Measurements from ENCODE around the gene PARP8. TPM values are rescaled to one million over a fixed set of nuclear protein-coding genes. Genes with fewer than 3 reads are reported as not detected.

The PARP8 gene
- total and polyA plus RNA-seq, 2 of the 8 experiments (the other 6 are each of a cell fraction or from before 2014, with no cell fraction given): 16.6 to 30.6 TPM

DNA sequence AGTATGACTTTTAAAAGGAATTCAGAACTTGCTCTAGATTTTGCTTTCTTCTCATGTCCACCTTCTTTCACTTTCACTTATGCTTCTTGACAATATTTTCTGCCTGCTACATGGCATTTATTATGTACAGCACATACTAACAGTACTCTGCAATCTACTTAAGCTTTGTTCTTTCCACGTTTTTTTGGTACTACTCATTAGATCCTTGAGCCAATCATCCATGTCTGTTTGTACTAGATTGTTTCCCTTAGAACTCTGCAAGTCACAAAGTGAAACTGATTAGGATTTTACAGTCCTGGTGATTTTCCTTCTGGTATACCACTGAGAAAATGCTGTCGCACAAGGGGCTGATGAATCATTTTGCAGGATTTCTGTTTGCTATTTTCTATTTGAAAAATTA is 78.3 kb downstream of the PARP8 start:
- Histone ChIP-seq H3K23me2 (ENCODE audit: low read depth, low read length) (no peaks in the 10 kb centered on the region), H2BK120ac (replicated peaks; ENCODE audit: low read depth, low read length) (no peak overlapping the region), H3K4me1 (replicated peaks in 1 of 4; ENCODE audit: control insufficient read depth in 3 of 4, insufficient read depth in 4 of 4, low read length in 3 of 4) (peaks cover 0 to 5% (median 2%) of the 10 kb centered on the region in 4 experiments; a peak in 3 of 7 replicates), H2BK20ac (ENCODE audit: low read length) (no peak overlapping the region), H2AFZ (ENCODE audit: low read length) (no peak overlapping the region), H4K5ac (ENCODE audit: insufficient read length, low read depth, low read length) (no peak overlapping the region), H3K79me1 (ENCODE audit: low read depth, low read length) (peaks cover 2% of the 10 kb centered on the region), H3K27ac (ENCODE audit: low read depth, low read length) (no peak overlapping the region), H3K79me2 (ENCODE audit: control insufficient read depth in 1 of 2, insufficient read depth in 2 of 2, low read length in 2 of 2) (peaks cover 0 to 86% of the 10 kb centered on the region in 2 experiments; a peak in 2 of 4 replicates), H4K8ac (ENCODE audit: extremely low read depth, insufficient read depth, low read length) (no peak overlapping the region), H2BK5ac (ENCODE audit: low read depth, low read length) (no peak overlapping the region), H4K20me1 (replicated peaks in 1 of 2; ENCODE audit: control insufficient read depth in 1 of 2, insufficient read depth in 2 of 2, low read length in 2 of 2) (no peaks in the 10 kb centered on the region), H3K9ac (replicated peaks in 1 of 4; ENCODE audit: extremely low read depth in 1 of 4, low read depth in 3 of 4, low read length in 3 of 4) (no peak overlapping the region), H2BK12ac (ENCODE audit: low read depth, low read length) (no peak overlapping the region), H3K56ac (replicated peaks; ENCODE audit: insufficient read length, low read depth, low read length) (no peak overlapping the region), H3K4me2 (ENCODE audit: insufficient read depth in 1 of 2, low read depth in 2 of 2, low read length in 2 of 2) (no peak overlapping the region), H3K23ac (ENCODE audit: insufficient read length) (no peak overlapping the region), H3K9me3 (ENCODE audit: insufficient read depth in 2 of 2, low read depth in 1 of 2, low read length in 1 of 2) (no peaks in the 10 kb centered on the region), H3K4me3 (ENCODE audit: extremely low read depth in 1 of 4, insufficient read depth in 2 of 4, low read depth in 3 of 4, low read length in 4 of 4) (no peak overlapping the region), H2AK5ac (ENCODE audit: low read depth, low read length) (no peak overlapping the region), H3K27me3 (replicated peaks in 1 of 4; ENCODE audit: control insufficient read depth in 3 of 4, extremely low read depth in 1 of 4, insufficient read depth in 3 of 4, low read length in 3 of 4) (no peaks in the 10 kb centered on the region), H3K14ac (ENCODE audit: insufficient read length) (no peak overlapping the region), H3K18ac (ENCODE audit: extremely low read depth, low read length) (no peak overlapping the region), H3K4ac (replicated peaks; ENCODE audit: insufficient read length, low read depth, low read length) (no peak overlapping the region), H3K36me3 (ENCODE audit: control insufficient read depth in 2 of 4, insufficient read depth in 4 of 4, low read length in 3 of 4) (no peaks in the 10 kb centered on the region), H4K91ac (replicated peaks; ENCODE audit: insufficient read length, low read length) (no peak overlapping the region), H2BK15ac (ENCODE audit: low read length) (no peak overlapping the region)
- DNase-seq (ENCODE audit: low read depth in 1 of 2, low spot score in 2 of 2) (no peak), FAIRE-seq (no peak)
- TF ChIP-seq TAF1 (IDR thresholded peaks at IDR 0.05; ENCODE audit: low read depth, low read length) (no peak), CEBPB (IDR thresholded peaks at IDR 0.05; ENCODE audit: low read depth, low read length) (no peak), GABPA (IDR thresholded peaks at IDR 0.05; ENCODE audit: borderline replicate concordance, insufficient read depth, low read length) (no peak), SIN3A (conservative IDR thresholded peaks at IDR 0.05 in 1 of 2, IDR thresholded peaks at IDR 0.05 in 1 of 2; ENCODE audit: low read depth in 1 of 2, low read length in 2 of 2) (no peak), GTF2F1 (IDR thresholded peaks at IDR 0.05; ENCODE audit: borderline replicate concordance, low read depth, low read length) (no peak), MAFK (IDR thresholded peaks at IDR 0.05; ENCODE audit: low read depth, low read length) (no peak)
- TF ChIP-seq, protein P1, sequence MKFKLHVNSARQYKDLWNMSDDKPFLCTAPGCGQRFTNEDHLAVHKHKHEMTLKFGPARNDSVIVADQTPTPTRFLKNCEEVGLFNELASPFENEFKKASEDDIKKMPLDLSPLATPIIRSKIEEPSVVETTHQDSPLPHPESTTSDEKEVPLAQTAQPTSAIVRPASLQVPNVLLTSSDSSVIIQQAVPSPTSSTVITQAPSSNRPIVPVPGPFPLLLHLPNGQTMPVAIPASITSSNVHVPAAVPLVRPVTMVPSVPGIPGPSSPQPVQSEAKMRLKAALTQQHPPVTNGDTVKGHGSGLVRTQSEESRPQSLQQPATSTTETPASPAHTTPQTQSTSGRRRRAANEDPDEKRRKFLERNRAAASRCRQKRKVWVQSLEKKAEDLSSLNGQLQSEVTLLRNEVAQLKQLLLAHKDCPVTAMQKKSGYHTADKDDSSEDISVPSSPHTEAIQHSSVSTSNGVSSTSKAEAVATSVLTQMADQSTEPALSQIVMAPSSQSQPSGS (IDR thresholded peaks at IDR 0.05; ENCODE audit: low read length): no peak
- CTCF ChIA-PET (ENCODE audit: partially characterized antibody): no interaction called here
- POLR2A ChIA-PET (ENCODE audit: partially characterized antibody): no interaction called here
- 90% methylated on average over 2 of the region's 2 CpGs; no CpG with 5 or more reads in 1 of the 2 experiments for WGBS, 2 experiments (ENCODE audit: extremely low coverage in 1 of 2, insufficient coverage in 1 of 2, insufficient read length in 1 of 2, insufficient replicate concordance in 2 of 2, low coverage in 1 of 2, low lambda C conversion rate in 2 of 2, missing lambda C conversion rate in 1 of 2)

All from H1 (cell line).